ENCODE data around the gene C16orf89. TPM values are rescaled to one million over a fixed set of nuclear protein-coding genes. Genes with fewer than 3 reads are reported as not detected.

C16orf89 gene
- total RNA-seq, 1 experiment from 2014 or later: 0.49 TPM

GRCh38 chr16:5032748-5033167, 33.0 kb downstream of the C16orf89 start:
- Histone ChIP-seq H3K4me3 (replicated peaks in 1 of 2; ENCODE audit: low read depth in 1 of 2, low read length in 2 of 2) (peak overlapping the region; percentile 74 to 94), H3K79me2 (ENCODE audit: insufficient read depth, low read length) (0 out of 2 replicates have a peak, but pooled peaks cover 6% of the 10 kb centered on the region), H3K27me3 (ENCODE audit: insufficient read depth, low read length) (no peaks in the 10 kb centered on the region), H3K36me3 (ENCODE audit: control insufficient read depth in 1 of 2, insufficient read depth in 2 of 2, low read length in 2 of 2) (no peaks in the 10 kb centered on the region), H2AFZ (ENCODE audit: low read depth, low read length, poor library complexity, severe bottlenecking) (no peak overlapping the region), H3K9ac (ENCODE audit: low read length) (peak overlapping the region; percentile 81), H3K4me2 (ENCODE audit: low read length) (peak overlapping the region; percentile 97), H3K9me3 (ENCODE audit: control insufficient read depth in 1 of 2, insufficient read depth in 1 of 2, low read depth in 1 of 2, low read length in 2 of 2) (no peaks in the 10 kb centered on the region), H3K4me1 (ENCODE audit: control insufficient read depth in 1 of 2, insufficient read depth in 2 of 2, low read length in 2 of 2) (peaks cover 10 to 27% of the 10 kb centered on the region in 2 experiments; a peak in 3 of 4 replicates), H3K9me2 (ENCODE audit: insufficient read depth) (no peaks in the 10 kb centered on the region), H4K20me1 (ENCODE audit: insufficient read depth) (no peaks in the 10 kb centered on the region), H3K27ac (ENCODE audit: low read depth, low read length) (peak overlapping the region; percentile 70; the same call in 1 of the 2 replicates)
- ChIA-PET POLR2A (no interaction called here), CTCF (no interaction called here), RAD21 (ENCODE audit: low non-redundant PET in 1 of 2, low total read pairs in 2 of 2, uncharacterized antibody in 2 of 2, unreplicated experiment in 2 of 2) (no interaction called here)
- intact Hi-C loops (cut with micrococcal nuclease): no loop called here
- DNase-seq (ENCODE audit: low read depth, low spot score): no peak
- TSS peak; percentile 69 for BruUV-seq (replicated peaks)
- no peak for TF ChIP-seq SP1 (IDR thresholded peaks at IDR 0.05; ENCODE audit: low read depth)
- ATAC-seq: no peak

GRCh38 chr16:5031601-5032000, 34.2 kb downstream of the C16orf89 start:
- ChIA-PET RAD21 (ENCODE audit: low non-redundant PET in 1 of 2, low total read pairs in 2 of 2, uncharacterized antibody in 2 of 2, unreplicated experiment in 2 of 2) (no interaction called here), POLR2A (no interaction called here), CTCF (no interaction called here)
- Histone ChIP-seq H3K9ac (ENCODE audit: low read length) (no peak overlapping the region), H3K79me2 (ENCODE audit: insufficient read depth, low read length) (0 out of 2 replicates have a peak, but pooled peaks cover 6% of the 10 kb centered on the region), H3K9me3 (ENCODE audit: control insufficient read depth in 1 of 2, insufficient read depth in 1 of 2, low read depth in 1 of 2, low read length in 2 of 2) (no peaks in the 10 kb centered on the region), H3K9me2 (ENCODE audit: insufficient read depth) (no peaks in the 10 kb centered on the region), H3K27ac (ENCODE audit: low read depth, low read length) (no peak overlapping the region), H3K4me1 (ENCODE audit: control insufficient read depth in 1 of 2, insufficient read depth in 2 of 2, low read length in 2 of 2) (peaks cover 10 to 23% of the 10 kb centered on the region in 2 experiments; a peak in 3 of 4 replicates), H3K36me3 (ENCODE audit: control insufficient read depth in 1 of 2, insufficient read depth in 2 of 2, low read length in 2 of 2) (no peaks in the 10 kb centered on the region; a peak in 1 of 4 replicates), H3K4me3 (replicated peaks in 1 of 2; ENCODE audit: low read depth in 1 of 2, low read length in 2 of 2) (no peak overlapping the region), H3K27me3 (ENCODE audit: insufficient read depth, low read length) (no peaks in the 10 kb centered on the region), H4K20me1 (ENCODE audit: insufficient read depth) (no peaks in the 10 kb centered on the region), H3K4me2 (ENCODE audit: low read length) (no peak overlapping the region), H2AFZ (ENCODE audit: low read depth, low read length, poor library complexity, severe bottlenecking) (no peak overlapping the region)
- no peak for TF ChIP-seq REST (IDR thresholded peaks at IDR 0.05; ENCODE audit: low read depth)
- TF ChIP-seq ATF3 (IDR thresholded peaks at IDR 0.05): no peak
- intact Hi-C loops (cut with micrococcal nuclease): no loop called here
- DNase-seq (ENCODE audit: low read depth, low spot score) (no peak), ATAC-seq (no peak)
- no TSS peak for BruUV-seq (replicated peaks)
